Skeletal muscle cell (primary cell): ENCODE measurements around the gene DEGS2.

Source experiments
- DNase-seq: peaks from one replicate; pipeline ENCODE4 v3.0.0-alpha.2; 2010; ENCODE audit warnings: low read depth
- H3K4me3 ChIP-seq: 2 replicates; pipeline ENCODE4 v1.5.1; 2011; ENCODE audit warnings: low read depth, mild to moderate bottlenecking, control low read depth, low read length, moderate library complexity

Gene DEGS2

DNA sequence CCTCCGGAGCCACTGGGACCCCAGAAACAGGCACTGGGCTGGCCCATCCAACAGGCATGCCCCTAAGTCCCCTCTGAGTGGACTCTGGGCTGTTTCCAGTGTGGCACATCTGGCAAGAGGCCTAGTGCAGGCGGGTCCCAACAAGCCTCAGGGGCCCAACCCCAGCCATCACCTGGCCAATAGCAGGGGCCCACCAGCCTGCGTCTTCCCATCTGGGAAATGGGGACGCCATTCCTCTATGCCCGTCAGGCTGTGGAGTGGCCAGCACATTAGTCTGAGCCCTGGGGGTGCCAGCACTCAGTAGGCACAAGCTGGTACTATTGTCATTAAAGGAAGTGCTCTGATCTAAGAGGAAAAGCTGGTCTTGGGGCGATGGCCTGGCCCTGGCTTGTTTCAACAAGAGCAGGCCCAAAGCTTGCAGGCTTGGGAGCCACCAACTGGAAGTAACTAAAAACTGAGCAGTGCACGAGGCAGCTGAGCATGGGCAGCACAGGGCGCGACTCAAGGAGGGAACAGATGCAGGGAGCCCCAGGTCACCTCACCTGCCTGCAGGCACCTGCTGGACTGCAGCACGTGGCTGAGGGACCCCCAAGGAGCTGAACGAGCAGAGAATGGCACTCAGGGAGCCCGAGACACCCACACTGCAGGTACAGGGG, 8.4 kb downstream of the DEGS2 start:
- no peak for DNase-seq

DNA sequence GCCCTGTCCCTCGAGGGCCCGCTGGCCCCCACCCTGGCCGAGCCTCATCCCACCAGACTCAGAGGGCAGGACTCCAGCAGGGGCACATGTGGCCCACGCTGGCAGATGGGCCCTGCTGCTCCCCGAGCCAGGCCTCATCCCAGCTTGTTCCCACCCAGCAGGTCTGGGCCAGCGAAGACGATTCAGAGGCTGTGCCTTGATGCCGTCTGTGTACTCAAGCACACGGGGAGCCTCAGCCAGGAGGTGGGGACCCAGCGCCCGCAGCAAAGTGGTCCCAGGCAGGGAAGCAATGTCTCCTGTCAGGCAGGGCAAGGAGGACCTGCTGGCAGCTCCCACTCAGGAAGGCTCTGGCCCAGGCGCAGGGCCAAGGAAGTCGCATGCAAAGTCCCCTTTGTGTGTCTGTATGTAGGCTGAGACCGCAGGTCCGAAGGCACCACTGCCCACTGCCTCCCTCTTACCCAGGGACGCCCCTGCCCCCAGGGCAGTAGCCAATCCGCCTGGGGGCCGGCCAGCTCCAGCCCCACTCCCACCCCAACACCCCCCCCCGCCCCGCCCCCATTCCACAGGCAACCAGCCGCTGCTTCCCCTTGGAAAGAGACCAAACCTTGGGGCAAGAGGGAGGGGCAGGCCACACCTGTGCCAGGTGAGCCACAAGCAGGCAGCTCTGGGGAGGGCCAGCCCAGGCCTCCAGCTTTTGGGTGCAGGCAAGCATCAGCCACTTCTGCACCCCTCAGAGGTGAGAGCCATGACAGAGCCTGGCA, 9.4 kb downstream of the DEGS2 start:
- H3K4me3 ChIP-seq = no peak overlapping the region
- DNase-seq = no peak

More for the DNA sequence above, 8.4 kb downstream of the DEGS2 start:
- no peak overlapping the region for H3K4me3 ChIP-seq

DNA sequence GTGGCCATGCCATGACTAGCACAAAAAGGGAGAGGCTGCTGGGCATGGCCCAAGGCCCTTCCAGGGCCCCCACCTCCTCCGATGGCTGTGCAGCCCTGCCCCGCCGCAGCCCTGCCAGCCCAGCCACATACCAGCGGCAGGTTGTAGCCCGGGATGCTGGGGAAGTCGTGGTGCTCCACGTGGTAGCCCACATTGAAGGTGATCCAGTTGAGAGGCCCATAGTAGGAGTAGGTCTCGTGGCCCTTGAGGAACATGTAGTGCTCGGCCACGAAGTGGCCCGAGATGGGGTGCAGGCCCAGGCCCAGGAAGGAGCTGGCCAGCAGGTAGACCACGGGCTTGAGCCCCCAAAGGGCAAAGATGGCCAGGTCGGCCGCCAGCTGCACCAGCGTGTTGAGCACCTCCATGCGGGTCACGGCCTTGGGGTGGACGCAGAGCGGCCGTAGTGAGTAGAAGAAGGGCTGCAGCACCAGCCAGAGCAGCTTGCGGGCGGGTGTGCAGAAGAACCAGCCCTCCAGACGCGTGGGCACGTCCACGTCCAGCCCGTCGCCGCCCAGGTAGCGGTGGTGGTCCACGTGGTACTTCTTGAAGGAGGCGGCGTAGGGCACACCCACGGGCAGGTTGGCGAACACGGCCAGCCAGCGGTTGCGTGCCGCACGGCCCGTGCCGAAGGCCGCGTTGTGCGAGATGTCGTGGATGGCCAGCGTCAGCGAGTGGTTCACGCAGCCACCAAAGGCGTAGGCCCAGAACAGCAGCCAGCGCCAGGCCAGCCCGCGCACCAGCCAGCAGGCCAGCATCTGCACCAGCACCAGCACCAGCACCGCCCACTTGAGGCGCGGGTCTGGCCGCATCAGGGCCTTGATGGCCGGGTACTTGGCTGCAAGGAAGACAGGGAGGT, 10.4 kb downstream of the DEGS2 start:
- no peak for DNase-seq
- H3K4me3 ChIP-seq = no peak overlapping the region

DNA sequence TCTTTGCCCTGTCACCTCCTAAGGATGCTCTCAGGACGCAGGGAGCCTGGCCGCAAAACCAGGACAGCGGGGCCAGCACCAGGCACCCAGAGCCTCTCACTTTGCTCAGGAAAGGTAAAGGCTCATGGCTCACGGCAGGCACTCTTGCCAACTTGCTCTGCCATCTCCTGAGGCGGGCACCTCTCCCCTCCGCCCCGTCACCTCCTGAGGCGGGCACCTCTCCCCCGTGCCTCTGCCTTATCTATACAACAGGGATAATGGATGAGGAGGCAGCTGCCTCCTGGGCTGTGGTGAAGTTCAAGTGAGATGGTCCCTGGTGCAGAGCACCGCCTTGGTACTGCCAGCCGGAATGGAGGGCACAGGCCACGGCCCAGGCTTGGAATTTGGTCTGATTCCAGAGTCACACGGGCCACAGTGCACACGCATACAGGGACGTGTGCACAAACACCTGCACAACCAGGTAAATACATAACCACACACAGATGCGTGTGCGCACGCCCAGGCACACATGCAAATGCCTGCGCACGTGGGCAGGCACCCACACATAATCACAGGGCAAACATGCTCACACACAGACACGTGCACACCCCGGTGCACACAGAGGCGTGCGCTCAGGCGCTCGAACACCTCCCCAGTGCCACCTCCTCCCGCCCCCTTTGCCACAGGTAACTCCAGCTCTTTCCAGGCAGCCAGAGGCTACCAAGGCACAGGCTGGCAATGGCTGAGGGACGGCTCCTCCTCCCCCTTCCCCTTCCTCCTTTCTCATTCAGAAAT, 11.6 kb downstream of the DEGS2 start:
- H3K4me3 ChIP-seq = no peak overlapping the region
- DNase-seq = no peak

DNA sequence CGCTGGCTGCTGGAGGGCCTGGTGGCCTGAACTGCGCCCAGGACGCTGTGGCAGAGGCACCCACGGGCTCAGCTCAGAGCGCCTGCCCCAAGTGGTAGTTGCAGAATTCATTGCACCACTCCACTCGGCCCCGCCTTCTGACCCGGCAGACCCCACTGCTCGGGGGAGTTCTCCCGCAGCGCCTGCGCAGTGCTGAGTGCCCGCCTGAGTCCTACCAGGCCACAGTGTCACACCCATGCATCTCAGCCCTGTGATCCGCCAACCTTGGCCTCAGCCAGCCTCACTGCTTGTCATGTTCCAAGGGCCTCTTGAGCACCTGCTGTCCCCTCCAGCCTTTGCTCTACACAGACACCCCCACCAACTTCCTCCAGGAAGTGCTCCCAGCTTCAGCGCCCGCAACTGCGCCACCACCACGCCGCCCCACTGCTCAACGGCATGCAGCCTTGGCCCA, 12.2 kb downstream of the DEGS2 start:
- H3K4me3 ChIP-seq = no peak overlapping the region
- DNase-seq = no peak

DNA sequence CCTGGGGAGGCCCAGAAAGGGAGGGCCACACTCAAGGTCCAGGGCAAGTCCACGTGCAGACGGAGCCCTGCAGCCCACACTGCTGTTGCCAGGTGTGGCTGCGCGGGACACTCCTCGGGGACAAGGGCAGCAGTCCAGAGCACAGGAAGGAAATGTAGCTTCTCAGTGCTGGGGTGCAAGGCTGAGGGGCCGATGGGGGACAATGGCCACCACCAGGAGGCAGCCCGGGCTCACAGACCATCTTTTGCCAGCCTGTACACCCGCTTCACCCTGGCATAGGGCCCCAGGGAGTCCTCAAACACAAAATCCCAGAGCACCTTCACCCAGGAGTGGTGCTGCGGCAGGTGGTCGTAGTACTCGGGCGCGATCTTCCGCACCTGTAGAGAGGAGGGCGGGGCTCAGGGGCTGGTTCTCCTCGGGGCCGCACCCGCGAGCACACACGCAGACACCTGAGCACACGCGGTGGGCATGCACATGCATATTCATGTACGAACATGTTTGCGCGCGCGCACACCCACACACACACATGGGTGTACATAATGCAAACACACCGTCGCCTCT, 12.8 kb downstream of the DEGS2 start:
- DNase-seq = no peak

DNA sequence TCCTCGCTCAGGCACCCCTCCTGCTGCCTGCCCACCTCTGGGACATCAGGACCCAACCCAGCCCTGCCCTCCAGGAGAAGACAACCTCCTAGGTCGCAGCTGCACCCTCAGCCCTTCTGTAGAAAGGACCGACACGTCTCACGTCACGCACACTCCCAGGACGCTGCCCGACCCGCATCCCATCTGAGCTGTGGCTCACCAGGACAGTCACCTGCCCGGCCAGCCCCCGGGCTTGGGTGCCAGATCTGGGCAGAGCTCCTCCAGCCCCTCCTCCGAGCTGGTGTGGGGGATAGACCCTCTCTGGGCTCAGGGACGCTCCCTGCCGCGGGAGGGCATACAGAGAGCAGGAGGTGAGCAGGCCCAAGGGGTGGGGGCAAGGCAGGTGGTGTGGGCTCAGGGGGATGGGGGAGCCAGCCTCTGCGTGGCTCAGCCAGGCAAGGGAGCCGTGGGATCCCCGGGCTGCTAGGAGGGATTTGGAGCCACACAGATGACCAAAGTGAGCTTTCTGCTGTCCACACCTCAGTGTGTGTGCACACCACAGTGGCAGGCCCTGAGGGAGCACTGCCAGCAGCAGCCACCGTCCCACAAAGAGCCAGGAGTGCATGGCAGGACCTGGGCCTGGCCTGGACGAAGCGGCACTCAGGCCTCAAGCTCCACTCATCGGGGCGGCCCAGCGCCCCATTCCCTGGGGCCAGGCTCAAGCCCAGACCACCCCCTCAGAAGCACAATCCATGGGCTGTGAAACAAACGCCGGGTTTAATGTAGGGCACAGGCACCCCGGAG, 13.6 kb downstream of the DEGS2 start:
- DNase-seq = no peak
- no peak overlapping the region for H3K4me3 ChIP-seq

More for the DNA sequence above, 12.8 kb downstream of the DEGS2 start:
- no peak overlapping the region for H3K4me3 ChIP-seq

DNA sequence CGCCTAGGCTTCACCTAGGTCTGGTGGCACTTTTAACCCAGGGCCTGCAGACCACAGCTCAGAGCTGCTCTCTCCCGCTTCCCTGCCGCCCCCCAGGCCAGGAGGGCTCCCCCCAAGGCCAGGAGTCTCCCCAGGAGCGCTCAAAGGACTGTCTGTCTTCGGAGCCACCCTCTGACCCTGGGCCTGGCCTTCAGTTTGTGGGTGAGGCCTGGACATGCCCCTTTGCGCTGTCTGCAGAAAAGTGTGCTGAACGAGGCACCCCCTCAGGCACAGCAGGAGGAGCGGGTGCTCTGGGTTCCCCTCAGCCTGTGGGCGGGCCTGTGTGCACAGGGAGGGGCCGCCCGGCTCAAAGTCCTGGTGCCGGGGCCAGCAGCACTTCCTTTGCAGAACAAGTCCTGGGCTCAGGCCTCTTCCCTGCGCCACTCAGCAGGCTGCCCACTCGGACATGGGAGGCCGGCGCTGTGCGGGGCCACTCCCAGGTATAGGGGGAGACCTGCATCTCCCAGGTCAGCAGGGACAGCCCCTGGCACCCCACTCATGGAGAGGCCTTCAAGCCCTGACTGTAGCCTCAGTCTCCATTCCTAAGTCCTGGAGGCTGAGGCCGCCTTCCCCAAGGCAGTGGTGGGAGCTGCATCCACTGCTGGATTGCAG, 14.3 kb downstream of the DEGS2 start:
- DNase-seq = no peak
- no peak overlapping the region for H3K4me3 ChIP-seq

DNA sequence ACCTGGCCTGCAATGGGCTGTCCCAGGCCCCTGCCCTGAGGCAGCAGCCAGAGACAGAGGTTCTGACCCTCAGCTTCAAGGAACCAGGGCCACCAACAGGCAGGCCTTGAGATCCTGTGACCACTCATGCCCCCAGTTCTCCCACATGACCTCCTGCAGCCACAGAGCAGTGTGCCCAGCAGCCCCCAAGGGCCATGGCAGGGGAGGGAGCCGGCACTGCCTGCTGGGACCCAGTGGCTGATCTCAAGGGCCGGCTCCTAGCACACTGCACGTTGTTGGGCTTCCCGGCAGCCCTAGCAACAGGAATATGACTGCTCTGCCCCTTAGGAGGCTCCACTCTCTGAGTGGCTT, 14.8 kb downstream of the DEGS2 start:
- DNase-seq = no peak
- H3K4me3 ChIP-seq = no peak overlapping the region

DNA sequence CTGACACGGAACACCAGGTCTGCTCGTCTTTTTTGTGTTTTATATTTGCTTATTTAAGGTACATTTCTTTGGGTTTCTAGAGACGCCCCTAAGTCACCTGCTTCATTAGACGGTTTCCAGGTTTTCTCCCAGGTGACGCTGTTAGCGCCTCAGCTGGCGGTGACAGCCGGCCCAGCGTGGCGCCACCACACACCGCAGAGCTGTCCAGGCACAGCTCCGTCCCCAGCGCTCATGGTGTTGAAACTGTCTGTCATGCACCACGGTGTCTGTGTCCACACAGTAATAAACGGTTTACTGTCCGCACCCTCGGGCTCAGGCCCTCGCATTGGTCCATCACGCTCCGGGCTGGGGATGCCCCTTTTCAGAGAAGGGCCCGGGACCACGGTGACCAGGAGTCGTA, 15.5 kb downstream of the DEGS2 start:
- no peak overlapping the region for H3K4me3 ChIP-seq
- no peak for DNase-seq

DNA sequence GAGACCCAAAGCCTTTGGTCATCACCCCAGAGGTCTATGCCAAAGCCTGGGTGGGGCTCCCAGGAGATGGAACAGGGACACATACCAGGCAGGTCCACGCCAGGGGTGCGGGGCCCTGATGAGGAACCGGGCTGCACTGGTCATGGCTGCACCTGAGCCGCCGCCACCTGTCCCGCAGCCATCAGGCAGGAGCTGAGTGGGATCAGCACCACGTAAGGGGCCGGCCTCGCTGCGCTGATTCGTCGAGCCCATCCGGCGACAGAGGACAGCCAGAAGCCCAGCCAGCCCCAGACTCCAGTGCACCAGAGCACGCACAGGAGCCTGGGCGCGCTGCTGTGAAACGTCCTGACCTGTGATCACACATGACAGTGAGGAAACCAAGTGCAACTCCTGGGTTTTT, 15.9 kb downstream of the DEGS2 start:
- no peak for DNase-seq
- H3K4me3 ChIP-seq = no peak overlapping the region

DNA sequence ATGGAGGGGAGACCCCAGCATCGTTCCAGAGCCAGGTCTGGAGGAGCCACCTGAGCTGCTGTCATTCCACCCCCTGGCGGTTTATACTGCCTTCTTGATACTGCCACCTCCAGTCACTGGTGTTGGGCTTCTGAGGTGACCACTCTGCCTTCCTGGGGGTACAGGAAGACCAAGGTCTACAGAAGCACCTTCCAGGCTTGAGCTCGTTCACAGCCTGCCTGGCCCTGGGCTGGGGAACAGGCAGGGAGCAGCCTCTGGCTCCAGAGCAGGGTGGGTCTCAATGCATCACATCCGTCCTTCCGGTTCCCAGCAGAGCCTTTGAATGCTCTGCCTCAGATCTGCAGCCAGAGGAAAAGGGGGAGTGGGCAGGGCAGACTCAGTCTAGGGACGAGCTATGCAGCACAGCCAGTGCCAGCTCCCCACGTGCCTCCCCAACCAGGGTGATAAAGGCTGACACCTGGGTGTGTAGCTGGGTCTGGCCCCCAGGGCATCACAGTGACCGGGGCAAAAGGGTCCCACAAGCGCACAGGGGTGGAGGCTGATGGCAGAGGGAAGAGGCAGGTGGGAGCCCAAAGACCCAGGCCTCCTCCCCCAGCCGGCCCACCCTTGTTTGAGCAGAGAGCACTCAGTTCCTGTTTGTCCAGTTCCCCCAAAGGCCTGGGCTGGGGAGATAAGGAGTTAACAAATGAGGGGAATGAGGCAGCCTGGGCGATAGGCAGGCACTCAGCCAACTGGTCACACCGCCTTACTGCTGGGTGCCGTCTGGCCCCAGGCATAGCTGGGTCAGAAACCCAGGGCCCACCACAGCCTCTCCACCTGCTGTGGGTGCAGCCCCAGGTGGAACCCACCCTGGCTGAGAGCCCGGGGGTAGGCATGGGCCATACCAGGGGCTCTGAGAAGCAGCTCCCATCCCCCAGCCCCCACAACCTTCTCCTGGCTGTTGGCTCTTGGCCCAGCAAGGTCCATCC, 17.1 kb downstream of the DEGS2 start:
- no peak for DNase-seq
- H3K4me3 ChIP-seq = no peak overlapping the region

DNA sequence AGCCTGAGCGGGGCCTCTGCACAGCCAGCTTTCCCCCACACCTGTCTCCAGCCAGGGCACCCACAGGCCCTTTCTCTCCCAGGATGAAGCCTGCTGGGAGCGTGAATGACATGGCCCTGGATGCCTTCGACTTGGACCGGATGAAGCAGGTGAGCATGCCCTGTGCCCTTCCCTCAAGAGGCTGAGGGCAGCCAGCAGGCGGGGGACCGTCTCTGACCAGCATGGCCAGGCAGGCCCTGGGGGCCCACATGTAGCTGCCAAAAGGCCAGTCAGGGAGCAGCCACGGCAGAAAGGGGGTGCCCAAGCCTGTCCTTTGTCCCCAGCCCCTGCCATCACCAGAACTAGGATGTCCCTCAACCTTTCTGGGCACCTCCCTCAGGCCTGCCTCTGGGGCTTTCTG, 18.3 kb downstream of the DEGS2 start:
- DNase-seq = no peak
- no peak overlapping the region for H3K4me3 ChIP-seq

DNA sequence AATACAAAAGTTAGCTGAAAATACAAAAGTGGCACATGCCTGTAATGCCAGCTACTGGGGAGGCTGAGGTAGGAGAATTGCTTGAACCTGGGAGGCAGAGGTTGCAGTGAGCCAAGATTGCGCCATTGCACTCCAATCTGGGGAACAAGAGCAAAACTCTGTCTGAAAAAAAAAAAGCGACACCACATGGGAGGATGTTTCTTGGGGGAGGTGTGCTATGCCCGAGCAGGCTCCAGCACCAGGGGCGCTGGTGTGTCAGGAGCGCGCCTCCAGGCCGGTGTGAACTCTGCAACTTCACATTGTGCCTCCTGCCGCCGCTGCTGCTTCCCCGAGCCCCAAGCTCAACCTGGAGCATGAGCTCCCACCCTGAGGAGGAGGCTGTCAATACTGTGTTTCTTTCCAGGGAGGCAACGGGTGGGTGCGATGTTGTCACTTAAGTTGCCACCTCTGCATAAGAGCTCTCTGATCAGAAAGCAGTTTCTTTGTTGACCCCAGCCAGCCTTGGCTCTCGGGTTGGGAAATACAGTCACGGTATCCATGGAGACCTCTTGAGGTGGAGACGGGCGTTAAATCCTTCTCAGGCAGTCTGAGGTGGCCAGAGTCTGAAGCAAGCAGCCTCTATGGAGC, 18.9 kb downstream of the DEGS2 start:
- no peak overlapping the region for H3K4me3 ChIP-seq
- DNase-seq = no peak

DNA sequence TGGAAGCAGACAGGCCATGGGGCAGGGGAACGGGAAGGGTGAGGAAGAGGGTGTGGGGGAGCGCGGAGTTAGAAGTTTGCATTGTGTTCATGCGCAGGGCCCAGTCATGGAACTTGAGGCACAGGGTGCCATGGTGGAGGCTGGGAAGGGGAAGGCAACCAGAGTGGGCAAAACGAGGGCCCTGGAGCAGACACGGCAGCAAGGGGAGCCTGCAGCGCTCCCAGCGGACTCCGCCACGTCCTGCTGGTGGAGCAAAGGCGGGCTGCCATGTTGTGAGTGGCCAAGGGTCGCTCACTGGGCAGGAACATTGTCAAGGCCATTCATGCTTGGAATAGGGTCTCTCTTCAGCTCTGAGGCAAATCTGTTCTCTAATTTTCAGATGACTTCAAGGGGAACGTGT, 20.5 kb downstream of the DEGS2 start:
- DNase-seq = no peak
- H3K4me3 ChIP-seq = no peak overlapping the region

DNA sequence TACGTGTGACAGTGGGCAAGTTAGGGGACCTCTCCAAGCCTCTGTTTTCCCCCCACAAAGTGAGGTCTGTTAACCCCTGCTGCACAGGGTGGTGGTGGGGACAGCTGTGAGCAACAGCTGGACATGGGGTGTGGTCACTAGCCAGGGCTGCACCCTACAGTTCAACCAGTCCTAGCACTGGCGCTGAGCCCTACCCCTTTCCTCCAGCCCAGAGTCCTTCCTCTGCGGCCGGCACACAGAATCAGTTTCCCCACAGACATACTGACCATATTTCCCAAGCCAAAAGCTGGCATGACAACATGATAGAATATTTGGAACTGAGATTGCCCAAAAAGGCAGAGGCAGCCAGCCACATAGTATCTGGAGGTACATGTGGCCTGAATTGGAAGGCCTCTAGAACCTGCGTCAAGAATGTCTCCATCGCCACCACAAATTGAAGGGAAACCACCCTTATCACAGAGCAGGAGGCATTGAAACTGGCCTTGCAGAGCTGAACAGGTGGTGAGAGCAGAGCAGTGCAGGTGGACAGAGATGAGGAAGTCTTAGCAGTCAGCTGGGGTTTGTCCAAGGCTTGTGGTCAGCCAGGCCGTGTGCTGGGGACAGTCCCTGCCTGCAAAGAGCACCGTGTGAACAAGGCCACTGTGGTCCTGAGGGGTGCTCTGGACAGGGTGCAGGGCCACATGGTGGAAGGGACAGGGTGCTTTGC, 21.2 kb downstream of the DEGS2 start:
- no peak overlapping the region for H3K4me3 ChIP-seq
- DNase-seq = no peak
